ENCODE results near the gene MATN4. TPM values are rescaled to one million over a fixed set of nuclear protein-coding genes. Genes with fewer than 3 reads are reported as not detected.

The MATN4 gene
- total RNA-seq, 1 experiment from 2014 or later: 1.9 TPM

DNA sequence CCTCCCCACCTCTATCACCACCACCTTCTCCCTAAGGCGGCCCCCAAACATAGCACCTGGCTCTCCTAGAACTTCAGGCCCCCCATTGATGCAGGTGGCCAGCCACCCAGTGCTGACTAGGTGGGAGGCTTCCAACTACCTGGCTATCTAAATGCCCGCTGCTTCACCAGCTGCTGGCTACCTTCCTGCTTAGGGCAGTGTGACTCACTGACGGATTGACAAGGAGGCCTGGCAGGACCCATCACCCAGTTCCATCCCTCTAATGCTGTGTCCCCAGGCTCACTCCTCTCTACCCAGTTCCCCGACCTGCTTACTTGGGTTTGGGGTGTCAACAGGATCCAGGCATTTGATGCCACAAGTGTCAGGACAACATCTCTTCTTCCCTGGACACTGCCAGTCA lies 54.8 kb downstream of the MATN4 start:
- Mint-ChIP-seq H3K27ac (no peak overlapping the region), H3K9me3 (no peaks in the 10 kb centered on the region), H3K27me3 (ENCODE audit: low read depth) (peaks cover 5% of the 10 kb centered on the region; the same call in 1 of the 2 replicates), H3K4me1 (peaks cover under 1% of the 10 kb centered on the region), H3K4me3 (no peak overlapping the region), H3K36me3 (no peaks in the 10 kb centered on the region)
- ChIA-PET CTCF (interaction anchor here (1.6 to 4.4 kb wide), 2 partner anchors 40 to 58 kb away, joined by 6 to 15 read pairs; no protein-coding TSS in a partner anchor), POLR2A (no interaction called here)
- no peak for ATAC-seq
- no peak for DNase-seq (ENCODE audit: low spot score)
- TF ChIP-seq, protein P1, sequence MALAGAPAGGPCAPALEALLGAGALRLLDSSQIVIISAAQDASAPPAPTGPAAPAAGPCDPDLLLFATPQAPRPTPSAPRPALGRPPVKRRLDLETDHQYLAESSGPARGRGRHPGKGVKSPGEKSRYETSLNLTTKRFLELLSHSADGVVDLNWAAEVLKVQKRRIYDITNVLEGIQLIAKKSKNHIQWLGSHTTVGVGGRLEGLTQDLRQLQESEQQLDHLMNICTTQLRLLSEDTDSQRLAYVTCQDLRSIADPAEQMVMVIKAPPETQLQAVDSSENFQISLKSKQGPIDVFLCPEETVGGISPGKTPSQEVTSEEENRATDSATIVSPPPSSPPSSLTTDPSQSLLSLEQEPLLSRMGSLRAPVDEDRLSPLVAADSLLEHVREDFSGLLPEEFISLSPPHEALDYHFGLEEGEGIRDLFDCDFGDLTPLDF (CRISPR knock-in tag; IDR thresholded peaks at IDR 0.05): no peak
- TF ChIP-seq ZNF423 (CRISPR knock-in tag; IDR thresholded peaks at IDR 0.05) (no peak), MXD4 (CRISPR knock-in tag; IDR thresholded peaks at IDR 0.05; ENCODE audit: borderline replicate concordance) (no peak), ELF4 (CRISPR knock-in tag; IDR thresholded peaks at IDR 0.05; ENCODE audit: low read depth) (no peak), ZNF138 (CRISPR knock-in tag; conservative IDR thresholded peaks at IDR 0.05) (no peak), SMAD3 (CRISPR knock-in tag; IDR thresholded peaks at IDR 0.05; ENCODE audit: borderline replicate concordance) (no peak), HMGXB4 (CRISPR knock-in tag; IDR thresholded peaks at IDR 0.05) (no peak), ATF3 (CRISPR knock-in tag; conservative IDR thresholded peaks at IDR 0.05) (no peak), TEAD4 (CRISPR knock-in tag; IDR thresholded peaks at IDR 0.05) (no peak), GTF2I (CRISPR knock-in tag; conservative IDR thresholded peaks at IDR 0.05) (no peak), PRRX2 (CRISPR knock-in tag; IDR thresholded peaks at IDR 0.05) (no peak), ZNF317 (CRISPR knock-in tag; IDR thresholded peaks at IDR 0.05; ENCODE audit: borderline replicate concordance, low read depth) (no peak), CBFB (CRISPR knock-in tag; IDR thresholded peaks at IDR 0.05; ENCODE audit: low read depth) (no peak), ZNF121 (CRISPR knock-in tag; IDR thresholded peaks at IDR 0.05) (no peak), IRF2 (CRISPR knock-in tag; IDR thresholded peaks at IDR 0.05; ENCODE audit: borderline replicate concordance, low read depth) (no peak), ZNF263 (CRISPR knock-in tag; IDR thresholded peaks at IDR 0.05; ENCODE audit: low read depth) (no peak), ETV6 (CRISPR knock-in tag; IDR thresholded peaks at IDR 0.05) (no peak)
- TF ChIP-seq, protein P2, sequence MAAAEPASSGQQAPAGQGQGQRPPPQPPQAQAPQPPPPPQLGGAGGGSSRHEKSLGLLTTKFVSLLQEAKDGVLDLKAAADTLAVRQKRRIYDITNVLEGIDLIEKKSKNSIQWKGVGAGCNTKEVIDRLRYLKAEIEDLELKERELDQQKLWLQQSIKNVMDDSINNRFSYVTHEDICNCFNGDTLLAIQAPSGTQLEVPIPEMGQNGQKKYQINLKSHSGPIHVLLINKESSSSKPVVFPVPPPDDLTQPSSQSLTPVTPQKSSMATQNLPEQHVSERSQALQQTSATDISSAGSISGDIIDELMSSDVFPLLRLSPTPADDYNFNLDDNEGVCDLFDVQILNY (CRISPR knock-in tag; IDR thresholded peaks at IDR 0.05): no peak
- TF ChIP-seq, protein P3, sequence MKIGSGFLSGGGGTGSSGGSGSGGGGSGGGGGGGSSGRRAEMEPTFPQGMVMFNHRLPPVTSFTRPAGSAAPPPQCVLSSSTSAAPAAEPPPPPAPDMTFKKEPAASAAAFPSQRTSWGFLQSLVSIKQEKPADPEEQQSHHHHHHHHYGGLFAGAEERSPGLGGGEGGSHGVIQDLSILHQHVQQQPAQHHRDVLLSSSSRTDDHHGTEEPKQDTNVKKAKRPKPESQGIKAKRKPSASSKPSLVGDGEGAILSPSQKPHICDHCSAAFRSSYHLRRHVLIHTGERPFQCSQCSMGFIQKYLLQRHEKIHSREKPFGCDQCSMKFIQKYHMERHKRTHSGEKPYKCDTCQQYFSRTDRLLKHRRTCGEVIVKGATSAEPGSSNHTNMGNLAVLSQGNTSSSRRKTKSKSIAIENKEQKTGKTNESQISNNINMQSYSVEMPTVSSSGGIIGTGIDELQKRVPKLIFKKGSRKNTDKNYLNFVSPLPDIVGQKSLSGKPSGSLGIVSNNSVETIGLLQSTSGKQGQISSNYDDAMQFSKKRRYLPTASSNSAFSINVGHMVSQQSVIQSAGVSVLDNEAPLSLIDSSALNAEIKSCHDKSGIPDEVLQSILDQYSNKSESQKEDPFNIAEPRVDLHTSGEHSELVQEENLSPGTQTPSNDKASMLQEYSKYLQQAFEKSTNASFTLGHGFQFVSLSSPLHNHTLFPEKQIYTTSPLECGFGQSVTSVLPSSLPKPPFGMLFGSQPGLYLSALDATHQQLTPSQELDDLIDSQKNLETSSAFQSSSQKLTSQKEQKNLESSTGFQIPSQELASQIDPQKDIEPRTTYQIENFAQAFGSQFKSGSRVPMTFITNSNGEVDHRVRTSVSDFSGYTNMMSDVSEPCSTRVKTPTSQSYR (CRISPR knock-in tag; IDR thresholded peaks at IDR 0.05): no peak
- TF ChIP-seq, protein P4, sequence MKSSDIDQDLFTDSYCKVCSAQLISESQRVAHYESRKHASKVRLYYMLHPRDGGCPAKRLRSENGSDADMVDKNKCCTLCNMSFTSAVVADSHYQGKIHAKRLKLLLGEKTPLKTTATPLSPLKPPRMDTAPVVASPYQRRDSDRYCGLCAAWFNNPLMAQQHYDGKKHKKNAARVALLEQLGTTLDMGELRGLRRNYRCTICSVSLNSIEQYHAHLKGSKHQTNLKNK (CRISPR knock-in tag; IDR thresholded peaks at IDR 0.05): no peak

Measured in WTC11 (cell line).